HepG2 (cell line): ENCODE results near the gene PURB. TPM values are rescaled to one million over a fixed set of nuclear protein-coding genes. Genes with fewer than 3 reads are reported as not detected.

Source experiments
- ARNT ChIP-seq: fragments of 450-650 bp; IDR thresholded peaks from 2 replicates; pipeline ENCODE4 v1.6.1; 2017
- BCLAF1 ChIP-seq: fragments of 450-650 bp; IDR thresholded peaks from 2 replicates; pipeline ENCODE4 v1.6.1; 2017; ENCODE audit warnings: mild to moderate bottlenecking
- CERS6 ChIP-seq: sonication (generic); formaldehyde crosslinking; IDR thresholded peaks from 2 replicates; pipeline ENCODE4 v1.5.0; 2020; ENCODE audit warnings: missing genetic modification reagents
- ELK4 ChIP-seq: sonication (generic); formaldehyde crosslinking; IDR thresholded peaks from 2 replicates; pipeline ENCODE4 v1.9.0; 2021; ENCODE audit warnings: missing genetic modification reagents, borderline replicate concordance
- GLI4 ChIP-seq: sonication (generic); formaldehyde crosslinking; IDR thresholded peaks from 2 replicates; pipeline ENCODE4 v1.5.1; 2020; ENCODE audit warnings: missing genetic modification reagents, mild to moderate bottlenecking, moderate library complexity, borderline replicate concordance
- HES4 ChIP-seq: sonication (generic); formaldehyde crosslinking; IDR thresholded peaks from 2 replicates; pipeline ENCODE4 v1.9.0; 2021; ENCODE audit warnings: mild to moderate bottlenecking, missing genetic modification reagents, borderline replicate concordance
- NRL ChIP-seq: sonication (generic); formaldehyde crosslinking; IDR thresholded peaks from 2 replicates; pipeline ENCODE4 v1.5.0; 2020; ENCODE audit warnings: missing genetic modification reagents, mild to moderate bottlenecking, moderate library complexity, borderline replicate concordance
- RAD21 ChIP-seq: fragments of 450-650 bp; formaldehyde crosslinking; IDR thresholded peaks from 2 replicates; pipeline ENCODE4 v1.5.0; 2020; ENCODE audit warnings: mild to moderate bottlenecking
- RARA ChIP-seq: IDR thresholded peaks from 2 replicates; pipeline ENCODE4 v1.6.1; 2016; ENCODE audit warnings: missing genetic modification reagents, missing compliant biosample characterization
- SALL2 ChIP-seq: sonication (generic); formaldehyde crosslinking; IDR thresholded peaks from 2 replicates; pipeline ENCODE4 v1.8.1; 2023; ENCODE audit warnings: mild to moderate bottlenecking, missing genetic modification reagents, inconsistent platforms
- THYN1 ChIP-seq: sonication (generic); formaldehyde crosslinking; IDR thresholded peaks from 2 replicates; pipeline ENCODE4 v1.8.1; 2023; ENCODE audit warnings: low read depth, mild to moderate bottlenecking, moderate library complexity, missing genetic modification reagents, borderline replicate concordance
- ZNF326 ChIP-seq: sonication (generic); formaldehyde crosslinking; IDR thresholded peaks from 2 replicates; pipeline ENCODE4 v1.4.0; 2020; ENCODE audit warnings: missing genetic modification reagents, borderline replicate concordance
- ZNF501 ChIP-seq: sonication (generic); formaldehyde crosslinking; IDR thresholded peaks from 2 replicates; pipeline ENCODE4 v1.5.1; 2020; ENCODE audit warnings: mild to moderate bottlenecking, moderate library complexity, missing genetic modification reagents
- ZNF614 ChIP-seq: IDR thresholded peaks from 2 replicates; pipeline ENCODE4 v1.6.1; 2018; ENCODE audit warnings: missing biosample characterization, missing genetic modification reagents, inconsistent platforms, borderline replicate concordance
- ZNF660 ChIP-seq: sonication (generic); formaldehyde crosslinking; IDR thresholded peaks from 2 replicates; pipeline ENCODE4 v1.5.1; 2020; ENCODE audit warnings: mild to moderate bottlenecking, low read depth, missing genetic modification reagents, borderline replicate concordance
- polyA plus RNA-seq, 8 experiments: library from polyadenylated mRNA; depleted of rRNA in 3 of 8; stranded (reverse) in 7 of 8; unstranded in 1 of 8; fragments of >200 nt; fragmentation: Illumina TruSeq in 4 of 8; extraction: Trizol in 4 of 8; gene quantifications; 2 replicates each; pipeline versions ENCODE4 v1.2.1 to v1.2.3, GENCODE V29; 2011 to 2016; ENCODE audit warnings: low read depth in 4 of 8, missing spikeins in 1 of 8, mixed read lengths in 1 of 8; ENCODE audit not compliant: insufficient read depth in 1 of 8
- total RNA-seq, 5 experiments: library from RNA; depleted of rRNA; stranded (reverse); fragments of >200 nt; fragmentation: Illumina TruSeq; extraction: Trizol; gene quantifications; 2 replicates each; pipeline ENCODE4 v1.2.3, GENCODE V29; 2016; ENCODE audit warnings: low read depth in 1 of 5
- TF ChIP-seq, protein P1 (sequence below): sonication (generic); formaldehyde crosslinking; IDR thresholded peaks from 2 replicates; pipeline ENCODE4 v1.5.0; 2020; ENCODE audit warnings: mild to moderate bottlenecking, missing genetic modification reagents

PURB gene
- total and polyA plus RNA-seq, 2 of the 13 experiments (the other 11 are each of a cell fraction or from before 2014, with no cell fraction given) = 2.3 to 4.3 TPM

DNA sequence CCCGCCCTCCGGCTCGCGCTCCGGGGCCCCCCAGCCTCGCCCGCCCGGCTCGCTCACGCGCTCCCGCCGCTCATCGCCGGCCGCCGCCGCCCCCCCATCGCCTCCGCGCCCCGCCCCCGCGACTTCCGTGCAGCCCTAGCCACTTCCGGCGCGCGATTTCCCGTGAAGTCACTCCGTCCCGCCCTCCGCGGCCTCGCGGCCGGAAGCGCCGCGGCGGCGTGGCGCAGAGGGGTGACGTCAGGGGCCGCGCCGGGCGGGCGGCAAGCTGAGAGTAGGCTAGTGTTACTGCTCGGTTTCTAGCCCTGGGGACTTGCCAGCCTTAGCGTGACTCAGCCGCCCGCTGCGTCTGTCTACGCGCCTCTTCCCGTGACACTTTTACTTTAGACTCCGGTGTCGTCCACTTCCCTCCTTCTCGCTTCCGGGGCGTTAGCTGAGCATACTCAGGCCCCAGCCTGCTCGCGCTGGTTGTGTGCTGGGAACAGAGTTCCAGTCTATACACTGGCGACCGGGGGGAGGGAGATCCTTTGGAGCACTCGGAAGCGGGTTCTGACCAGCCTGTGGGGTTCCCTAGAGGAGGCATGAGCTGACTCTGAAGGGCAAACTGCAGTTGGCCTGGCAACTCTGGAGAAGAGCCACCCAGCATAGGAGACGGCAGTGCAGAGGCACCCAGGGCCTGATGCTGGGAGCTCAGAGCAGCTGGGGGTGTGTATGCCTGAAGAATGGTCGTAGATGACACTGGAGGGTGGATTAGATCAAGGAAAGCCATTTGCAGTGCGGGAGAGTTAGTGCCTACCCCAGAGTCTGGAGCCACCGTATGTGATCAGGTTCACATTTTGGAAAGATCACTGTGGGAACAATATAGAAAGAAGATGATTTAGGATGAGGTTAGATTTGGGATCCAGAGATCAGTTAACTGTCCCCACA lies at the start of gene PURB (continued):
- no peak for TF ChIP-seq CERS6
- peak; percentile 79 for TF ChIP-seq SALL2 (CRISPR knock-in tag)
- no peak for TF ChIP-seq ZNF326 (CRISPR knock-in tag)
- no peak for TF ChIP-seq ELK4 (CRISPR knock-in tag)
- no peak for TF ChIP-seq BCLAF1
- TF ChIP-seq THYN1 (CRISPR knock-in tag) = no peak
- peak; percentile 60 for TF ChIP-seq RAD21 (CRISPR knock-in tag)
- peak; percentile 59; the same call in 1 of the 2 replicates for TF ChIP-seq ZNF501 (CRISPR knock-in tag)
- TF ChIP-seq RARA (CRISPR knock-in tag) = 0 out of 2 replicates have a peak, but pooled peaks have one; percentile 20
- TF ChIP-seq ARNT = no peak
- TF ChIP-seq ZNF614 (CRISPR knock-in tag) = no peak; the same call in 1 of the 2 replicates
- TF ChIP-seq ZNF660 (CRISPR knock-in tag) = no peak
- no peak for TF ChIP-seq HES4
- no peak; the same call in 1 of the 2 replicates for TF ChIP-seq NRL (CRISPR knock-in tag)
- TF ChIP-seq, protein P1, sequence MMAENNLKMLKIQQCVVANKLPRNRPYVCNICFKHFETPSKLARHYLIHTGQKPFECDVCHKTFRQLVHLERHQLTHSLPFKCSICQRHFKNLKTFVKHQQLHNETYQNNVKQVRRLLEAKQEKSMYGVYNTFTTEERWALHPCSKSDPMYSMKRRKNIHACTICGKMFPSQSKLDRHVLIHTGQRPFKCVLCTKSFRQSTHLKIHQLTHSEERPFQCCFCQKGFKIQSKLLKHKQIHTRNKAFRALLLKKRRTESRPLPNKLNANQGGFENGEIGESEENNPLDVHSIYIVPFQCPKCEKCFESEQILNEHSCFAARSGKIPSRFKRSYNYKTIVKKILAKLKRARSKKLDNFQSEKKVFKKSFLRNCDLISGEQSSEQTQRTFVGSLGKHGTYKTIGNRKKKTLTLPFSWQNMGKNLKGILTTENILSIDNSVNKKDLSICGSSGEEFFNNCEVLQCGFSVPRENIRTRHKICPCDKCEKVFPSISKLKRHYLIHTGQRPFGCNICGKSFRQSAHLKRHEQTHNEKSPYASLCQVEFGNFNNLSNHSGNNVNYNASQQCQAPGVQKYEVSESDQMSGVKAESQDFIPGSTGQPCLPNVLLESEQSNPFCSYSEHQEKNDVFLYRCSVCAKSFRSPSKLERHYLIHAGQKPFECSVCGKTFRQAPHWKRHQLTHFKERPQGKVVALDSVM (CRISPR knock-in tag) = no peak
- TF ChIP-seq GLI4 = peak; percentile 52; the same call in 1 of the 2 replicates
